SU-DHL-6 (cell line): ENCODE measurements around the gene CHCHD3.

Source experiments
- H2AFZ ChIP-seq: fragments of 200-600 bp; sonication (generic); 2 replicates; pipeline ENCODE4 v1.6.1; 2014; ENCODE audit warnings: low read depth, mild to moderate bottlenecking, moderate library complexity, mixed read lengths, antibody characterized with exemption, low read length; ENCODE audit not compliant: severe bottlenecking
- H3F3A ChIP-seq: fragments of 200-600 bp; shearing (Covaris generic); 2 replicates; pipeline ENCODE4 v1.6.0; 2016; ENCODE audit warnings: antibody characterized with exemption, mild to moderate bottlenecking; ENCODE audit not compliant: insufficient read depth
- H3K27ac ChIP-seq: fragments of 200-600 bp; sonication (generic); 2 replicates; pipeline ENCODE4 v1.5.1; 2016; ENCODE audit warnings: low read depth, mild to moderate bottlenecking, low read length, moderate library complexity, mixed read lengths
- H3K27me3 ChIP-seq: fragments of 200-600 bp; sonication (generic), shearing (Covaris generic); 2 replicates; pipeline ENCODE4 v1.6.0; 2014; ENCODE audit warnings: mild to moderate bottlenecking, low read length
- H3K36me3 ChIP-seq: fragments of 200-600 bp; sonication (generic); 2 replicates; pipeline ENCODE4 v1.6.1; 2014; ENCODE audit warnings: mild to moderate bottlenecking, low read length, mixed read lengths
- H3K4me2 ChIP-seq: fragments of 300-600, 200-600 bp; shearing (Covaris generic), sonication (generic); 2 replicates; pipeline ENCODE4 v1.6.0; 2014; ENCODE audit warnings: low read length, low read depth, mild to moderate bottlenecking; ENCODE audit not compliant: poor library complexity, severe bottlenecking
- H3K4me3 ChIP-seq: fragments of 200-600 bp; sonication (generic); 2 replicates; pipeline ENCODE4 v1.5.1; 2014; ENCODE audit warnings: antibody characterized with exemption, low read length, mild to moderate bottlenecking, mixed read lengths; ENCODE audit not compliant: insufficient read depth, poor library complexity, severe bottlenecking
- H3K79me2 ChIP-seq: fragments of 200-600 bp; sonication (generic); 2 replicates; pipeline ENCODE4 v1.6.1; 2014; ENCODE audit warnings: mild to moderate bottlenecking, low read length, moderate library complexity; ENCODE audit not compliant: insufficient read depth
- H3K9ac ChIP-seq: fragments of 200-600 bp; sonication (generic); 2 replicates; pipeline ENCODE4 v1.7.0; 2014; ENCODE audit warnings: mild to moderate bottlenecking, low read length
- H3K9me2 ChIP-seq: fragments of 200-600 bp; sonication (generic); replicated peaks from 2 replicates; pipeline ENCODE4 v1.6.1; 2014; ENCODE audit warnings: low read length; ENCODE audit not compliant: insufficient read depth
- H3K9me3 ChIP-seq: fragments of 200-600 bp; sonication (generic); 2 replicates; pipeline ENCODE4 v1.6.1; 2014; ENCODE audit warnings: low read length, mixed read lengths; ENCODE audit not compliant: insufficient read depth
- H4K20me1 ChIP-seq: fragments of 200-600 bp; sonication (generic); 2 replicates; pipeline ENCODE4 v1.6.1; 2014; ENCODE audit warnings: low read depth, mild to moderate bottlenecking, antibody characterized with exemption, low read length, moderate library complexity, mixed read lengths
- CTCF ChIP-seq: fragments of 200-600 bp; sonication (generic); IDR thresholded peaks from one replicate; pipeline ENCODE4 v1.5.1; 2017; ENCODE audit warnings: antibody characterized with exemption, mild to moderate bottlenecking, low read length, moderate library complexity; ENCODE audit not compliant: insufficient read depth, poor library complexity, severe bottlenecking
- EZH2phosphoT487 ChIP-seq: fragments of 200-600 bp; sonication (generic), shearing (Covaris generic); conservative IDR thresholded peaks from 2 replicates; pipeline ENCODE4 v1.6.1; 2018; ENCODE audit warnings: mild to moderate bottlenecking, antibody characterized with exemption, low read length, moderate library complexity, mixed read lengths

CHCHD3 gene

GRCh38 chr7:132966754-132967469 is 115.0 kb downstream of the CHCHD3 start:
- Histone ChIP-seq H4K20me1 (no peaks in the 10 kb centered on the region), H3F3A (no peaks in the 10 kb centered on the region), H3K79me2 (peaks cover 8% of the 10 kb centered on the region; the same call in 1 of the 2 replicates), H3K9me2 (no peaks in the 10 kb centered on the region), H3K4me3 (no peak overlapping the region), H3K36me3 (no peaks in the 10 kb centered on the region), H3K9me3 (no peaks in the 10 kb centered on the region), H2AFZ (no peak overlapping the region), H3K27me3 (no peaks in the 10 kb centered on the region), H3K4me2 (no peak overlapping the region), H3K9ac (no peak overlapping the region), H3K27ac (no peak overlapping the region)
- no peak for TF ChIP-seq EZH2phosphoT487
- TF ChIP-seq CTCF, result no peak

- H3K79me2 ChIP-seq, result peaks cover 11% of the 10 kb centered on the region; the same call in 1 of the 2 replicates
- no peak overlapping the region for H3K9ac ChIP-seq
- no peaks in the 10 kb centered on the region for H3F3A ChIP-seq
- no peak for TF ChIP-seq EZH2phosphoT487
- H3K4me3 ChIP-seq, result no peak overlapping the region
- H3K9me3 ChIP-seq, result no peaks in the 10 kb centered on the region
- no peak overlapping the region for H2AFZ ChIP-seq
- no peak overlapping the region for H3K27ac ChIP-seq
- H3K27me3 ChIP-seq, result no peaks in the 10 kb centered on the region
- no peak overlapping the region for H3K4me2 ChIP-seq
- no peaks in the 10 kb centered on the region for H4K20me1 ChIP-seq
- no peaks in the 10 kb centered on the region for H3K36me3 ChIP-seq
- H3K9me2 ChIP-seq, result no peaks in the 10 kb centered on the region
Measured at GRCh38 chr7:132965951-132966350, 115.9 kb downstream of the CHCHD3 start.

- Histone ChIP-seq H3F3A (no peaks in the 10 kb centered on the region), H3K27me3 (no peaks in the 10 kb centered on the region), H3K9me2 (no peaks in the 10 kb centered on the region), H3K79me2 (peaks cover 11% of the 10 kb centered on the region; the same call in 1 of the 2 replicates), H2AFZ (no peak overlapping the region), H4K20me1 (no peaks in the 10 kb centered on the region), H3K9me3 (no peaks in the 10 kb centered on the region), H3K4me2 (no peak overlapping the region), H3K4me3 (no peak overlapping the region), H3K36me3 (no peaks in the 10 kb centered on the region), H3K9ac (no peak overlapping the region), H3K27ac (no peak overlapping the region)
- TF ChIP-seq EZH2phosphoT487 (no peak), CTCF (no peak)
Measured at GRCh38 chr7:132964876-132965275, 117.0 kb downstream of the CHCHD3 start.

GRCh38 chr7:132959891-132960290 is 122.0 kb downstream of the CHCHD3 start:
- no peak overlapping the region for H3K27ac ChIP-seq
- no peaks in the 10 kb centered on the region for H3K9me2 ChIP-seq
- H3K36me3 ChIP-seq, result no peaks in the 10 kb centered on the region
- H3F3A ChIP-seq, result no peaks in the 10 kb centered on the region
- H3K9me3 ChIP-seq, result no peaks in the 10 kb centered on the region
- H2AFZ ChIP-seq, result no peak overlapping the region
- no peak overlapping the region for H3K4me2 ChIP-seq
- no peak overlapping the region for H3K9ac ChIP-seq
- no peak overlapping the region for H3K4me3 ChIP-seq
- H4K20me1 ChIP-seq, result no peaks in the 10 kb centered on the region
- H3K27me3 ChIP-seq, result no peaks in the 10 kb centered on the region
- TF ChIP-seq CTCF (no peak), EZH2phosphoT487 (no peak)
- H3K79me2 ChIP-seq, result peaks cover 8% of the 10 kb centered on the region; the same call in 1 of the 2 replicates
